Occipital lobe (tissue), 2 donors: ENCODE data around the gene TMEM272. TPM values are rescaled to one million over a fixed set of nuclear protein-coding genes. Genes with fewer than 3 reads are reported as not detected.

Experiments used
- DNase-seq: peaks from one replicate; lab custom pipeline; 2025; lab: John Stamatoyannopoulos, UW
- total RNA-seq: library from RNA; depleted of rRNA; stranded (reverse); fragments of >200 nt; gene quantifications from one replicate; pipeline ENCODE4 v1.2.3, GENCODE V29; 2014

The TMEM272 gene
- total RNA-seq, 1 donor from 2014 or later: 0.16 TPM

DNA sequence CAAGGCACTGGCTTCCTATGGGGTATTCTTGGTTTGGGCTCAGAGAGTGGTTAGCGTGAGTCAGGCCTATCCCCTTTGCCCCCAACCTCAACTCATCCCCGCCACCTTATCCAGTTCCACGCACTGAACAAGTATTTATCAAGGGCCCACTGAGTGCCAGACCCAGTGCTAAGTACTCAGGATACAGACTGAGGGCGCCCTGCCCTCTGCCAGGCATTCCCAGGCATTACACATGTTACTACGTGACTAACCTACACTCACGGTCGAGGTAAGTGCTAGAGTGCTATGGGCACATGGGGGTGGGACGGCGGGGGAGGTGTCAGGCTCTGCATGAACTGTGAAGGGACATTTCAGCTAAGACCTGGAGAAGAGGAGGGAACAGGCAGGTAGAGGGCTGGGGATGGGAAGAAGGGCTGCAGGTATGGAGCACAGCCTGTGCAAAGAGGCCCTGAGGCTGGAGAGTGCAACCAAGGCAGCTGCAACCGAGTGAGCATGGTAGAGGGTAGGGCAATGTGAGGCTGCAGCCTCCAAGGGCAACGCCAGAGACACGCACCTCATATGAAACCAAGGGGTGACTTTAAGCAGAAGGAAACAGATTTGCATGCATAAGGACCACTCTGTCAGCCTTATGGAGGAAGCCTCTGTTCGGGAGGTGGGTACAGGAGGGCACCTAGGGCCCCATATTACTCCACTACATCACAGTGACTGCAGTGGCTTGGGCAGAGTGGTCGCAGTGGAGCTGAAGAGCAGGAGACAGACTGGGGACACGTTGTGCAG lies 63.5 kb downstream of the TMEM272 start:
- no peak for DNase-seq

DNA sequence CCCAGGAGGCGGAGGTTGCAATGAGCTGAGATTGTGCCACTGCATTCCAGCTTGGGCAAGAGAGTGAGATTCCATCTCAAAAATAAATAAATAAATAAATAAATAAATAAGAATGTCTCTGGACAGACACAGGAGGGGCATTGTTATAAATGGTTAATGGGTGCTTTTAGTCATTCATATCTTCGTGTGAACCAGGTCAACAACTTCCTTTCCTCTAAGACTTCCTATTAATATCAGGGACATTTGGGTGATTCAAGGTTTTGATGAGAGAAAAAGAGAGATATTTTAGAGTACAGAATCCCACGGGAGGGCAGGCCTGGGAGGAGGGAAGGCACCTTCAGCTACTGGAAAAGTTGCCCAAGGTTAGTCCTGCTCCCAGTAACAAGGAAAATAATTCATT lies 64.9 kb downstream of the TMEM272 start:
- DNase-seq: no peak

DNA sequence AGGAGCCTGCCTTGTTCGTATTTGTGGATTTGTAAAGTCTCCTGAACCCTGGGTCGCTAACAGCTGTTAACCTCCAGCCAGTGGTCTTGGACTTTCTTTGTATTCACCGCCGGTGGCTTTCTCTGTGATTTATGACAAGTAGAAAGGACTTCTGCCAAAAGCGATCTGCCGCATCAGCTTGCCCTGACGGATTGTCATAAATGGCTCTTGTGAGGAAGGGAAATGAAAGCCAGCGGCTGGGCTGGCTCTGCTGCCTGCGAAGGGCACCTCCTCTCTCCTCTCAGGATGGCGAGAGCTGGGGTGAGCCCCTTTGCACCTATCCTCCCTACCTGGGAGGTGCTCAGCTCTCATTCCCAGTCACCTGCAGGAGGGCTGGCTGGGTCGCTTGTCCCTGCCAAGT lies 66.6 kb downstream of the TMEM272 start:
- no peak for DNase-seq

DNA sequence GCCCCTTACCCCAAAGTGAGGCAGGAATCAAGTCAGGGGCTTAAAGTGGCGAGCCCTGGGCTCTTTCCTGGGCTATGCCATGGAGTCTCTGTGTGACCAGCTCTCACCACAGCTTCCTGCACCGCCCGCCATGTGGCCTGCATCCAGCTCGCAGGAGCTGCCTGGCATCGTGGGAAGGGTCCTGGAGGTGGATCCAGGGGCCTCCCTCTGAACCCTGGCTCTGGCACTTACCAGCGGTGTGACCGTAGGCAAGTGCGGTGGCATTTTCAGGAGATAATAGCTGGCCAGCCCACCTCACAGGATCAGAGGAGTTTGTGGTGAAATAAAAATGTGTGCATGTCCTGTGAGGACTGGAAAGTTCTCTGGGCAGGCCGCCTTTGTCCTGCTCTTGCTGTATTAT lies 67.1 kb downstream of the TMEM272 start:
- DNase-seq: no peak

DNA sequence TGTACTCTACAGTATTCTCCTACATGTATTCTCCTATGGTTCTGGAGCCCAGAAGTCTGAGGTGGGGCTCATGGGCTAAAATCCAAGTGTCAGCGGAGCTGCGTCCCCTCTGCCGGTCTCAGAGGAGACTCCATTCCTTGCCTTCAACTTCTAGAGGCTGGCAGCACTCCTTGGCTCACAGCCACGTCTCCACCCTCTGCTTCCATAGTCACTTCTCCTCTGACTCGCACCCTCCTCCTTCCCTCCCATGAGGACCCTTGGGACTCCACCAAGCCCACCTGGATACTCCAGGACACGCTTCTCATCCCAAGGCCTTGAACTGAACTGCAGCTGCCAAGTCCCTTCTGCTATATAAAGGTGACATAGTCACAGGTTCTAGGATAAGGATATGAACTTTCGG lies 68.8 kb downstream of the TMEM272 start:
- DNase-seq: no peak

DNA sequence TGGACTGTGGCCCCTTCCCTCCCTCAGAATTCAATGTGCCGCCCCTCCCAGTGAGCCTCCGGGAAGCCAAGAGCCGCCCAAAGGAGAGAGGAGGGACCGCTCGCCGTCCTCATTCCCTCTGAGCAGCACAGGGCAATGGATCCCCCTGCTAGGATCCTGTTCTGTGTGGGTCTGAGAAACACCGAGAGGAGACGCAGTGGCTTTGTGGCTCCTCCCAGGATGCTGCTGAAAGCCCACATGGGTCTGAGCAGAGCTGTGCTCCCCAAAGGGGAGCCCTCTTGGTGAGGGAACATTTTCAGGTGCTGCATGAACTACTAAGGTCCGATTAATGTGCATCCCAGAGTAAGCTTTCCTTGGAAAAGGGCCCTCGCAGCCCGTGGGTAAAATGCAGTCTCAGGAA lies 71.5 kb downstream of the TMEM272 start:
- no peak for DNase-seq

DNA sequence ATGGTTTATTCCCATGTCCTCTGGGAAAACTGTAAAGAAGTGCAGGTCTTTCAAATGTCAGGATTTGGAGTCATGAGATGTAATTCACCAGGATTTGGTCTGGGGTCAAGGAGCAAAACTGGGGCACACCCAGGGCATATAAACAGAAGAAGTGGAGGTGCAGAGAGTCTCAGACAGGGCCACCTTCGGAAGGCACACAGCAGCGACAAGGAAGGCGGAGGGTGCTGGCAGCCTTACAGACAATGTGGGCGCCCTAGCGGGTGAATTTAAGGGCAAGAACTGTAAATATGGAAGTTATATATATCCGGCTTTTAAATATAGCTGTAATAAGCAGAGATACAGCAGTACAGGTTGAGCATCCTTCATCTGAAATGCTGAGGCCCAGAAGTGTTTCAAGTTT lies 72.2 kb downstream of the TMEM272 start:
- DNase-seq: no peak

DNA sequence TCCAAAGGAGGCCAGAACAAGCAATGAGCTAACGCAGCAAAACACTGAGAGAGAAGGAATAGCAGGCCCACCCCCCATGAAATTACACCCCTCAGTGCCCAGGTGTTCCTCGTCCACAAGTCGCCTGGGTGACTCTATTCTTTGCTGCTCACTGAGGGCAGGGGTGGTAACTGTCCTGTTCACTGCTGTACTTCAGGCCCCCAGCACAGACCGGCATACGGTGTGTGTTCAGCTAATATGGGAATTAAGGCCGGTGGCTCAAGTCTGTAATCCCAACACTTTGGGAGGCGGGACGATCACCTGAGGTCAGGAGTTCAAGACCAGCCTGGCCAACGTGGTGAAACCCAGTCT lies 72.9 kb downstream of the TMEM272 start:
- DNase-seq: no peak

DNA sequence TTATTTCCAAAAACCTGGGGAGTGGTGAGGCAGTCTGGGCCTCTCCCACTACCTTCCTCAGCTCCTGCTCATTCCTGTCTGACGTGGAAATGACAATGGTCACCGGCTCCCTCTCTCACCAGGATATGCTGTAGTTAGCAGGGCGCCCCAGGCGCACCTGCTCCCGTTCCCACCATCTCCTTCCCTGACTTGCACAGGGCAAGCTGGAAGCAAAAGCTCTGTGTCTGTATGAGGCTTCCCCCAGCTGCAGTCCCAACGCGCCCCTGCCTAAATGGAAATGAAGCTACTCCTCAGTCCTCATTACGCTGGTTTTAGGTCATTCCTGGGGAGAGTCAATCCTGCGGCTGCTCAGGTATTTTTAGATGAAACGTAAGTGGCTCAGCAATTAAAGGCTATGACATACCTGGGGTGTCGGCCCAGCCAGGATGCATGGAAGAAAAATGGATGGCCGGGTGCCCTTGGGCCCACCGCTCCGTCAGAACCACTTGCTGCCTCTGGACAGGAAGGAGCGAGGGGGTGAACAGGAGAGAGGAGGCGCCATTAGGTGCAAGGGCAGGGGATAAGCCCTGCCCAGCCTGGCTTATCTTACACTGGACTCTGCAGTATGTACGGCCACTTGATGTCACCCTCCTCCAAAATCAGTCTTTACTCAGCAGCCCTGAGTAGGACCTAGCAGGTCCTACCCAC lies 73.4 kb downstream of the TMEM272 start:
- no peak for DNase-seq

DNA sequence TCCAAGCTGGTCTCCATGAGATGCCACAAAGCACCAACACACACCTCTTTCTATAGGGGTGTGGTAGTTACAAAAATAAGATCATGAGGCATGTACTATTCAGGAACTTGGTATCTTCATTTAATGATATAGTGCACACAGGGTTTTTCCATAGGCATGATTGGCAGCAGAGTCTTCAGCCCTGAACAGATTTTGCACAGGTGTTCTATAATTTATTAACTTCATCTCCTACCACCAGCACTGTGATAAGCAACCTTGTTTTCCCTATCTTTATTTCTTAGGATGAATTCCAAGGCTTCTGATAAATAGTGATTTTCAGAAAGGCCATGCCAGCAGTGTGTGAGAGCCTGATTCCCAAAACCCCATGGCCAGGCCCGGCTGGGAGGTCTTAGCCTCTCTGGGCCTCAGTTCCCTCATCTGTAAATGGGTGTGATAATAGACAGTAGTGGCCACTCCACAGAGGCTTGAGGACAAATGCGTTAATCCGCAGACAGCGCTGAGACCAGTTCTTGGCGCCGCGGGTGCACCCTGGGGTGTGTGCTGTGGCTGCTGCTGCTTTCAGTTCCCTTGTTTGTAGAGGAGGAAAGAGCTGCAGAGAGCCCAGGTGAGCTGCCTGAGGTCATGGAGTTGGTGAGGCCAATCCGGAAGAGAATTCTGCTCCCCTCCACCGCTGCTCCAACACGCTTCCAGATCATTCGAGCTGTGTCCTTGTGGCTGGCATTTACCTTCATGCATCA lies 74.1 kb downstream of the TMEM272 start:
- no peak for DNase-seq

DNA sequence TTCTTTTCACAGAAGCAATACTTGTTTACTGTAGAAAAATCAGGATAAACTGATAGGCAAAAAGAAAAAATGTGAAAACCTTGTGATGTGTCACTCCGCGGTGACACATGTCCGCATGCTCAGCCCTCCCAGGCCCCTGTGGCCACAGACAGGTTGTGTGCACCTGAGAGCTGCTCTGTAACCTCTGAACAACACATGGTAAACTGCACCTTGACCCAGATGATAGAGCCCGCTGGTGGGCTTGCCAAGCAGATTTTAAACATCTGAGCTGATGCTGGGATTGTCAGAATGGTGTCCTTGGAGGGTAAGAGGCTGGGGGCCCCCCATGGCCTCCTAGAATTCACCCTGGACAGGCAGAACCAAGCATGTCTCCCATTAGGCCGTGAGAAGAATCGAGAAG lies 74.8 kb downstream of the TMEM272 start:
- DNase-seq: no peak

DNA sequence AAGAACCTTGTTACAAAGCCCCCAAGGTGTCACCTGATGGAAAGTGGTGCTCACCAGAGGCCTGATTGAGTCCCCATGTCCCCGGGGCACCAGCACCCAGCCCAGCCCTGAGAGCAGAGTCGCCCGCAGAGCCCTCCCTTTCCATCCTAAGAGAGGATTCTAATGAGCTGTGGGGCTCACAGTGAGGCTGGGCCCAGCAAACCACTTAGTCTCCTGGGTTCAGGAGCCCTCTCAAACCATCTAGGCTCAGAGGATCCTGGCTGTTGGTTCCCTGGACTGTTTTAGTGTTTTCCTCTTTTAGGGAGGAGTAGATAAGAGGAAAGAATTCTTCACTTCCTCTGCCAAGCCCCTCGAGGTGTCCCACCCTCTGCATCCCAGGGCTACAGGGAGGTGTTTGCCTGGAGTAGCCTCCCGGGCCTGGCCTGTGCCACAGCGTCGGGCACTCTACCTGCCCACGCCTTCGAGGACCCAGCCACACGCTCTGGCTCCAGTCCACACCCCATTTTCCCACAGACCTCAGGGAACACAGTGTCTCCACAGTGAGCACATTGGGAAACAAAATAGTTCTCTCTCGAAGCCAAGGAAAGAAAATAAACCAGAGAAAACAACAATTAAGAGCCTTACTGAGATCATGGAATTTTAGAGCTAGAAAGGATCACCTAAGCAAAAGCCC lies 75.4 kb downstream of the TMEM272 start:
- DNase-seq: no peak

DNA sequence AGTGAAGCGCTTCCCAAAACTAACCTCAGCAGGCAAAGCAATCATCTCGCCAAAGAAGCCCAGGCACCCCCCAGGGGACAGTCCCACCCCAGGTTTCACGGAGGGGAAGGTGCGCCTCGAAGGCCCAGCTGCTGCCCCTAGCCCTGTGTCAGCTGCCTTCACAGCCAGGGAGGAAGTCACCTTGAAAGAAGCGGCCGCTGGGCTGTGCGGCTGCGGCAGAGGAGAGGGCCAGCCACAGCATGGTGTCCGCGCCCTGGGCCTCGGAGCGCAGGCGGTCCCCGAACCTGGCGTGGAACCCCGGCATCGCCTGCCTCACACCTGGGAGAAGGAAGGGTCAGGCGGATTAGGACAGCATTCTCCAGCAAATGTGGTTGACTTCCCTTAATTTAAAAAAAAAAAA lies 76.0 kb downstream of the TMEM272 start:
- DNase-seq: no peak

DNA sequence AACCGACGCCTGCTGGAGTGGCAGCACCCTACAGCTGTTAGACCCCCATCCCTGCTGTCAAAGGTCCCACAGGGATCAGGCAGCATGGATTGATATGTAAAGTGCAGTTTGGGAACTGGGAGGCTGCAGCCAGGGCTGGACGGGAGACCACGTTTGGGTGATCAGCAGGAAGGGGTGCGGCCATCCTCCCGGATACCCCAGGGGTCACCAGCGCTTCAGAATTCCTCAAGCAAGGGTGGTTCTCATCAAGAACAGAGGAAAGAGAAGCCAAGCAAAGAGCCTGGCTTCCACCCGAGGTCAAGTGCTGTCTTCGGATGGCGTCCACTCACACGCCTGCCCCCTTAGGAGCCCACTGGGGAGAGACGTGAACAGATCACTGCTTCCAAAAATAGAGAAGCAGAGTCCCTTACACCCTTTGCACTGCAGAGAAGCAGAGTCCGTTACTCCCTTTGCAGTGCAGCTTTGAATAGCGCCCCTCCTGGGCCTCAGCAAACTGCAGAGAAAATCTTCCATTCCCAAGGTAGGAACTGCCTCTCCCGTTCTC lies 76.5 kb downstream of the TMEM272 start:
- no peak for DNase-seq

DNA sequence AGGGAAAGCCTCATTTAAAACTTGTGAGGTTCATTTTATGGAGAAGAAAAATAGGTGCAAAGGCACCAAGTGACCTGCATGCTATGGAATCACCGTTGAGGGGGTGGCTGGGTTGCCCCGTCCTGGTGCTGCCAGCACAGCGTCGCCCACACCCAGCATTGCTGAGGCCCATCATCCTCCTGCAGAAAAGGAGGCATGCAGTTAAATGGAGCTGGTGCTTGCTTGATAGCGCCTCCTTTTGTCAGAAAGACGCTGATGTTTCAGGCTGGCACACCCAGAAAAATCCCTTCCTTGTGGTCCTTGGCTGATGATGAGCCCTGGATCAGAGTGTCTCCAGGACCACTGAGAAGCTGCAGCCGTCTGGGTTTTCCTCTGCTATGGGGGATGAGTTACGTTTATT lies 77.9 kb downstream of the TMEM272 start:
- no peak for DNase-seq

DNA sequence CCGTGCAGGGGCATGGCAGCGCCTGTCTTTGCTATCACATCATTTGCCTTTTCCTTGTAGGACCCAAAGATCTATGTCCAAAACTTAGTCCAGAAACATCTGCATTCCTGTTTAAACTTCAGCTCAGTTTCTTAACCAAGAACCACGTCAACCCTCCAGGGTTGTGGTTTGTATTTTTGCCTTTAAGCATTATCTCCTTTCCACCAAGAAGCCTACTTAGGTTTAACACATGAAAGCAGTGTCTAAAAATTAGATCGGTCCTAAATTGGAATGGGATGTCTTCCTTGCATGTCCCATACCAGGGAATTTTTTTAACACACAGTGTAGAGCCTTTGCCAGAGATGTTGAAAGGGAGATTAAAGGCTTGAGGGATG lies 79.8 kb downstream of the TMEM272 start:
- DNase-seq: no peak

DNA sequence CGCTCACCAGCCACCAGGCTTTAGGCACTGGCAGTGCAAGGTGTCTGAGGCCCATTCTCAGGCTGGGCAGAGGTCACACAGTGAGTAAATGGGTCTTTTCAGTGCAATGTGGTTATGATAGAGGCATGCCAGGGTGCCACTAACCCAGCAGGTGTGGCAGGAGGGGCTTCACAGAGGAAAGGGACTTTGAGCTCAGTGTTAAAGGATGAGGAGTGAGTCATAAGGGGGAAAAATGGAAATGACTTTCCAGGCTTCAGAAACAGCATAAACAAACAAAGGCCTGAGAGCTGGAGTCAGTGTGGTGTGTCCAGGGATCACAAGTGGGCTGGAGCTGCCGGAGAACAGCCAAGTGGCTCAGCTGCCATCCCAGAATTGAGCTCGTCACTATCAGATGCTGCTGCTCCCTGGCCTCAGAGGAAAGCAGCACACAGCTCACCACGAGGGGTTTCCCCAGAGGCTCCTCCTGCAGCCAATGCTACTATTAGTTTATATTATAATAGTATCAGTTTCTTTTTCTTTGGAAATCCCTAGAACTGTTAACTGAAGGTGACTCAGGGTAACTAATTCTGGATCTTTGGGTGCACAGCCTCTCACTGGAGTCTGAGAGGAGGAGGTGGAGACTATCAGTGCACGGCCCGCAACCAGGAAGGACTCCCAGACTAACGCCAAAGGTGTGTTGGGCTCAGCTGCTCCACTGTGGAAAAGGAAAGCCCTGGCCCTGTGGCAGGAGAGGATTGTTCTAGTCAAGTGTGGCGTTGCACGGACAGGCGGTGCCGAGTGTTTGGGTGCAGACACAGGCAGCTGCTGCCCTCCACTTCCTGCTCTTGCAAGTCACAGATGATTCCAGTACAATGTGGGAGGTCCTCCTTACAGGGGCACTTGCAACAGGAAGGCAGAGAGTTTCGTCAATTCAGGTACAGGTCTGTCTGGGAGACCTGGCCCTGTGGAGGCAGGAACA lies 80.5 kb downstream of the TMEM272 start:
- peak; percentile 53 for DNase-seq

DNA sequence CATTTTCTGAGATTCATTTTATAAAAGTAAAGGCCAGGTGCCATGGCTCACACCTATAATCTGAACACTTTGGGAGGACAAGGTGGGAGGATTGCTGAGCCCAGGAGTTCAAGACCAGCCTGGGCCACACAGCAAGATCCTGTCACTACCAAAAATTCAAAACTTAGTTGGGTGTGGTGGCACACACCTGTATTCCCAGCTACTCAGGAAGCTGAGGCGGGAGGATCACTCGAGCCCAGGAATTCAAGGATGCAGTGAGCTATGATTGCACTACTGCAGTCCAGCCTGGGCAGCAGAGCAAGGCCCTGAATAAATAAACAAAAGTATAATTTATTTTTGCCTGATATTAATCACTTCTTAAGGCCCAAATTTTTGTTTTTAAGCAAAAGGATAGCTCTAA lies 81.5 kb downstream of the TMEM272 start:
- DNase-seq: no peak
